Middle frontal gyrus (tissue), 1 donor: ENCODE data around the gene CNOT6L.
"Not testable (repeated sequence)": the region's sequence is repeated elsewhere in the genome, so short reads cannot be mapped to it uniquely, and the experiment has no call there.

ENCODE experiments used
- DNase-seq: peaks from one replicate; pipeline ENCODE4 v3.0.0-alpha.2; 2015; ENCODE audit warnings: low spot score; ENCODE audit errors: extremely low spot score

The CNOT6L gene

GRCh38 chr4:77818602-77819403 lies at the start of gene CNOT6L:
Gene CNOT6L, minus strand, starts transcription at chr4:77819368. Its CDS starts 60 bp downstream, at chr4:77819308.
- no peak for DNase-seq

DNA sequence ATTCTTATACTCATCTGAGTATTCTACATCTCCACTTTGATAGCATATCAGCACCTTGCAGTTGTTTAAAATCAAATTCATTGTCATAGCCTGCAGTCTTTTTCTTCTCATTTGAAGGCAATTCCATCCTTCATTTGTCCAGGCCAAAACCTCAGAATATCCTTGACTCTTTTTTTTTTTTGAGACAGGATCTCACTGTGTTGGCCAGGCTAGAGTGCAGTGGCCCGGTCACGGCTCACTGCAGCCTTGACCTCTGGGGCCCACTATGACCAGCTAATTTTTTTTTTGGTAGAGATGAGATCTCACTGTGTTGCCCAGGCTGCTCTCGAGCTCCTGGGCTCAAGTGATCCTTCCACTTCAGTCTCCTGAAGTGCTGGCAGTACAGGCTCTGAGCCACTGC lies 46.1 kb upstream of the CNOT6L start:
- no peak for DNase-seq

DNA sequence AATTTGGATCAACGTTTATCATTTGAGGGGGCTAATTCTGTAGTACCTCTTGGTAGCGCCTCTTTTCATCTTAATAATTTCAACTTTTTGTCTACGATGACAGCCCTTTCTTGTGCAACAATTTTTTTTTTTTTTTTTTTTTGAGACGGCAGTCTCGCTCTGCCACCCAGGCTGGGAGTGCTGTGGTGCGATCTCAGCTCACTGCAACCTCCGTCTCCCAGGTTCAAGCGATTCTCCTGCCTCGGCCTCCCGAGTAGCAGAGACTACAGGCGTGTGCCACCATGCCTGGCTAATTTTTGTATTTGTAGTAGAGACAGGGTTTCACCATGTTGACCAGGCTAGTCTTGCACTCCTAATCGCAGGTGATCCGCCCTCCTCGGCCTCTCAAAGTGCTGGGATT lies 44.2 kb upstream of the CNOT6L start:
- DNase-seq: not testable (repeated sequence)

- peak; percentile 87 for DNase-seq
Measured at GRCh38 chr4:77862478-77863216, 43.5 kb upstream of the CNOT6L start, which contains the start of gene MRPL1. Gene MRPL1, plus strand, starts transcription at chr4:77862830. Its CDS starts 19 bp downstream, at chr4:77862849.

DNA sequence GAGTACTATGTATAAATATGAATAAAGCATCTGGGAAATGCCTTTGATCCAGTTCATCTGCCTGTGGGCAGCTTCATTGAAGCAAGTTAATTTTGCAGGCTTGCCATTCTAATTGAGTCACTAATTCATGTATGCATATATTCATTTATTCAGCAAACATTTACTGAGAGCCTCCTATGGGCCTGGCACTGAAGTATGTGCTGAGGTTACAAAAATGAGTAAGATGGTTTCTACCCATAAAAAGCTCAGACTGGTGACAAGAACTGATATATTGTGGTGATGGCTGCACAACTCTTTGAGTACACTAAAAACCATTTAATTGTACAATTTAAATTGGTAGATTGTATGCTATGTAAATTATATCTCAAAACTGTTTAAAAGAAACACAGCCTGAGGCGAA lies 42.3 kb upstream of the CNOT6L start:
- no peak for DNase-seq

- DNase-seq: no peak
Measured at GRCh38 chr4:77859256-77859655, 40.1 kb upstream of the CNOT6L start.

DNA sequence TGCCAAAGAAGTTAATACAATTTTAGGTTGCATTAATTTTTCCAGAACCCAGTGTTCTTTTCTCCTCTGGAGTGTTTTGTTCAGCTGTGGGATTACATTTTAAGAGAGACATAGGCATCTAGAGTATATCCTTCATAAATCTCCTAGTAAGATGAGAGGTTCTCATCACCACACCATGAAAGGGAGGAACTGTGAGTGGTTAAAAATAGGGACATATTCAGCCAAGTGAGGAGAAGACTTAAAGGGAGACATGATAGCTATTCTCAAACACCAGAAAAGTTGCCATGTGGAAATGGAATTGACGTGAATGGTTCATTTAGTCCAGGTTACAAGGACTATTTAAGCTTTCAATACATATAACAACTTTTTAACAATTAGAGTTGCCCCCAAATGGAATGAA lies 37.0 kb upstream of the CNOT6L start:
- DNase-seq: no peak

GRCh38 chr4:77854431-77855111 lies 35.4 kb upstream of the CNOT6L start:
- DNase-seq: no peak

DNA sequence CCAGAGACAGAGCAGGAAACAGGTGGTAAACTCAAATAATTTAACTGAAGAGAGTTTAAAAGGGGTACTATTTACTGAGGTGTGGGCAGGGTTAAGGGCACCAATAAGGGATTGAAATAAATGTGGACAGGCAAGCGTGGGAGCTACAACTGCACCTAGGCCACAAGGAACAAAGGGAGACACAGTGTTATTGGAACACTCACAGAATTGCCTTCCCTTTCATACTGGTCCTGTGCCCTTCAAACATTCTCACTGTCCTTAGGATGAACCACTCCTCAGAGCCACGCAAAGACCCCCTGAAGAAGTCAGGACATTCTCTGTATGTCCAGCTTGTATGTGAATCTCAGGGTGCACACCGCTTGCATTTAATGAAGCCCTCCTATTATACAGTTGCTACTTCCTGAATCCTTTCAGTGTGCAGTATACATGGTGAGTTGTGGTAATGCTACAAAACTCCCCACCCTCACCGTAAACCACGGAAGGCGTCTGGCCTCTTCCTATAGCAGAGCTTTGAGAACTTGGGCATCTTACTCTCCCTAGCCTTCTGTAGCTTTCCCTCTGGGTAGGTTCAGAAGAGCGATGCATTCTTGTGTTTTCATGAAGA lies 33.8 kb upstream of the CNOT6L start:
- DNase-seq: no peak

- DNase-seq: no peak
Measured at GRCh38 chr4:77849278-77849965, 30.3 kb upstream of the CNOT6L start.

GRCh38 chr4:77848508-77848907 lies 29.3 kb upstream of the CNOT6L start:
- no peak for DNase-seq

- DNase-seq: no peak
Measured at GRCh38 chr4:77845929-77846328, 26.8 kb upstream of the CNOT6L start.

DNA sequence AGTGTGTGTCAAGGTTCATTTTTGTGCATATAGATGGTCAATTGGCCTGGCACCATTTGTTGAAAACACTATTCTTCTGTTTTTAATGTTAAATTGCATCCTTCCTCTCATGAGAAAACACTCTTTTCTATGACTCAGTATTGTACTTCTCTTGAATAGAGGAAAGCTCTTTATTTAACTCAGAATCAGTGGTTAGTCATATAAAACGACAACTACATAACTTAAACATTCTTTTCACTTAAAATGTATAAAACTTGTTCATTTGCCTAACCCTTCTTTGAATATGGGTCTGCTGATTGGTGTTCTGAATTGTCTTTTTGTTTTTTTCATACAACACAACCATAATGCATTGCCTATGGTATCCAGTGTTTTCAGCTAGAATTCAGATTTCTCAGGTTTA lies 26.2 kb upstream of the CNOT6L start:
- no peak for DNase-seq

DNA sequence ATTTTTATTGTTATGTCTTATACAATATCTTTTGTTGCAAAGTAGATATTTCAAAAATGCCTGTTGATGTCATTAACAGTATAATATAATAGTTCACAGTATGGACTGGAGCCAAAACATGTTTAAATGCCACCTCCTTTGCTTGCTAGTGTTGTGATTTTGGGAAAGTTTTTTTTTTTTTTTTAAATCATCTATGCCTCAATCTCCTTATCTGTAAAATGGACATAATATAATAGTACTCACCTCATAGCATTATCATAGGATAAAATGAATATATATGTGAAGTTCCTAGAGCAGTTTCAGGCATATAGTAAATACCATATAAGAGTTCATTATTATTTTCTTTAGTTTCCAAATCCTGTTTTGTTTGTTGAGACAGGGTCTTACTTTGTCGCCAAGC lies 25.2 kb upstream of the CNOT6L start:
- DNase-seq: no peak

GRCh38 chr4:77843628-77844027 lies 24.5 kb upstream of the CNOT6L start:
- DNase-seq: no peak

- DNase-seq: no peak
Measured at GRCh38 chr4:77834403-77834802, 15.2 kb upstream of the CNOT6L start.

DNA sequence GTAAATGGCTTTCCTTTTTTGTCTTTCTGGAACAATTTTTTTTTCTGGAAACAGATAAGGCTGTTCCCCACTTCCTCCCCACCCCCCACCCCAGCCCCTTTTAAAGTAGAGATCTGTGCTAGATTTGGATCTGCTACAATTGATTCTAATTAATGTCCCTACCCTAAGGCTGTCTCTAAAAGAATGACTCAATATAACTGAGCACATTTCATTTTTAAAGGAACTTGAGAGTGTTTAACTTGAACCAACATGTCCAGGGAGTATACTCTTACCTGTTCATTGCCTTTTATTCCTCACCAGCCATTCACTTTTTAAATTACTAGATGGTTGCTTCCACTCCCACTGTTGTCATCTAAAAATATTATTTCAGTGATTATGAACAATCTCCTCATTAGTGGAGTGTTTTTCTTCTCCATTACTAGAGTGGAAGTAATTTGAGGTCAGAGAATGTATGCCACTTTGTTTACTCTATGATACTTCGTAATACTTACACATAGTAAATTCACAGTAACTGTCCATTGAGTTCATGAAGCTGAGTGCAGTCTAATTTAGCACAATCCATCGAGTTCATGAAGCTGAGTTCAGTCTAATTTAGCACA lies 14.1 kb upstream of the CNOT6L start:
- DNase-seq: no peak

DNA sequence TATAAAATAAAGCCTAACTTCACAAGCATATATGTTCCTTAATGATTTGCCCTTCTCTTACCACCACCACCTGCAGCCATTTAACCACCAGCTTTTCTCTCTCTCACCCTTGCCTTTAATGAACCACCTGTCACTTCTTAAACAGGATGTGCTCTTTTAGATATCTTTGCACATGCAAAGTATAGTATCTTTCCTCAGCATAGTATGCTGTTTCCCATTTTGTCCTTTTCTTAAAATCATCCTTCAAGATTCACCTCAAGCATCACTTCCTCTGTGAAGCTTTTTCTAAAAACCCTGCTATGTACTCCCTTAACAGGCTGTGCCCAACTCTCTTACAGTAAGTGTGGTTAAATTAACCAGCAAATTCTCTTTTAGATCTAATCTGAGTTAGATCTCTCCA lies 8.2 kb upstream of the CNOT6L start:
- DNase-seq: no peak

- no peak for DNase-seq
Measured at GRCh38 chr4:77826275-77826674, 7.1 kb upstream of the CNOT6L start.

DNA sequence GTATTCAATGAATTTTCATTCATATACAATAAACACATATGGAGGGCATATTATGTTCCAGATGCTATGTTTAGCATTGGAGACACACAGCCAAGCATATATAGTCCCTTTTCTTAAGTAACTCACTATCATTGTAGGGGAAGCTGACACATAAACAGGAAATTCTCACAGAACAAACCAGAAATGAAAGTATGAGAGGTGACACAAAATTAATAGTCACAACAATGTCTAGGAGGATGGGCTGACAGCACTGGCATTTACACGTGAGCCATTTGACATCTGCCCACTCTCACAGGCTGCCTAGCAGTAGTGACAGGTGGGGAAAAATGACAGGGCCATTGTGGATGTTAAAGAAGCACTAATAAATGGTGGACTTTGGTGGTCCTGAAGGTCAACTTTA lies 2.6 kb upstream of the CNOT6L start:
- no peak for DNase-seq
